HG02571 (cell line): ENCODE measurements around the gene ADGRB3.
"Not testable (repeated sequence)": the region's sequence is repeated elsewhere in the genome, so short reads cannot be mapped to it uniquely, and the experiment has no call there.

ENCODE experiments used
- ATAC-seq: cut with Tn5 transposase; IDR thresholded peaks from one replicate; pipeline ENCODE4 v1.9.1; 2021; ENCODE audit warnings: mild to moderate bottlenecking, moderate library complexity; ENCODE audit not compliant: unreplicated experiment

Gene ADGRB3

DNA sequence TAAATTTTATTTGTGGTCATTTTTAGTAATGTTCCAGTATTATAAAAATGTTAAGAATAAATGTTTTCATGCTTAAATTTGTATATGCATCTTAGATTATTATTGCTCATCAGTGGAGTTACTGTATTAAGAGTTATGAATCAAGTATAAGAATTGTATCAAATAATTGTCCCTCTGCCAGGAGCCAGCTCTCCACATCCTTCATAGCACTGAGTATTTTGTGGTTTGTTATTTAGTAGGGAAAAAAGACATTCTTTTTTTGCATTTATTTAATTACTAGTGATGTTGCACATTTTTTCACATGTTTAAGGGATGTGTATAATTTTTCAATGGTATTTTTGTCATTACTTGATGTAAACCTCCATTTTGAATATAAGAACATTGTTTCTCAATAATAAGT is 102.0 kb downstream of the ADGRB3 start:
- no peak for ATAC-seq

DNA sequence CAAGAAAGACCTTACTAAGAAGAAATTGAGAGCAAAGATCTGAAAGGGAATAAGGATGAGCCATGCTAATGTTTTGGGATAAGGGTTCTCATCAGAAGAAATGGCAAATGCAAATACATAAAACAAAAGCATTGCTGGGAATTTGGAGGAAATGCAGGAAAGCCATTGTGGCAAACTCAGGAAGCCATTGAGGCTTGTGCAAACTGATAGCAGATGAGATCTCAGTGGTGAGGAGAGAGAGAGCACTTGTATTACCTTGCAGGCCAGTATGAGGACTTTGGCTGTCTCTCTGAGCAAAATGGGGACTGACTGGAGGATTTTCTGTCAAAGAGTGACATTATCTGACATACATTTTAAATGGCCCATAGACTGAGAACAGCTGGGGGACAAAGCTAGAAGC is 103.0 kb downstream of the ADGRB3 start:
- ATAC-seq: no peak

DNA sequence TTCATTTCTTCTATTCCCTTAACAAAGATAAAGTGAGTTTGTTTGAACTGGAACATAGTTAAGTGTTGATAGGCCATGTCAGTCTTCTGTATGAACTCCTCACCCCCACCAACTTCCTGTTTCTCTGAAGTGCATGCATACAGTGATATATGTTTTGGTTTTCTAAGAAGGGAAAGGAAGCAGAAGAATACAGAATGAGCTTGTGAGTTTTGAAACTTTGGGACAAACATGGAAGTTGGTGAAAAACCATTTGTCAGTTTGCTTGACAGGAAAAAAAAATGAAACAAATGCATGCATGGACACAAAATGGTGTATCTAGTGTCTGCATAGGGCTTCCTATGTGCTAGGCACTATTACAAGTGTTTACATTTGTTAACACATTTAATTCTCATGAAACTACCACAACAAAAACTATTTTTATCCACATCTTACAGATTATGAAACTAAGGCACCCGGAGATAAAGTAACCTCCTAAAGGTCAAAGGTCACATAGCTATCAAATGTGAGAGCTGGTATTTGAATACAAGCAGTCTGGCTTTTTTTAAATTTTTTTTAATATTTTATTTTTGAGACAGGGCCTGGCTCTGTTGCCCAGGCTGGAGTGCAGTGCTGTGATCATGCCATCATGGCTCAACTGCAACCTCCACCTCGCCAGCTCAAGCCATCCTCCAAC is 105.9 kb downstream of the ADGRB3 start:
- no peak for ATAC-seq

DNA sequence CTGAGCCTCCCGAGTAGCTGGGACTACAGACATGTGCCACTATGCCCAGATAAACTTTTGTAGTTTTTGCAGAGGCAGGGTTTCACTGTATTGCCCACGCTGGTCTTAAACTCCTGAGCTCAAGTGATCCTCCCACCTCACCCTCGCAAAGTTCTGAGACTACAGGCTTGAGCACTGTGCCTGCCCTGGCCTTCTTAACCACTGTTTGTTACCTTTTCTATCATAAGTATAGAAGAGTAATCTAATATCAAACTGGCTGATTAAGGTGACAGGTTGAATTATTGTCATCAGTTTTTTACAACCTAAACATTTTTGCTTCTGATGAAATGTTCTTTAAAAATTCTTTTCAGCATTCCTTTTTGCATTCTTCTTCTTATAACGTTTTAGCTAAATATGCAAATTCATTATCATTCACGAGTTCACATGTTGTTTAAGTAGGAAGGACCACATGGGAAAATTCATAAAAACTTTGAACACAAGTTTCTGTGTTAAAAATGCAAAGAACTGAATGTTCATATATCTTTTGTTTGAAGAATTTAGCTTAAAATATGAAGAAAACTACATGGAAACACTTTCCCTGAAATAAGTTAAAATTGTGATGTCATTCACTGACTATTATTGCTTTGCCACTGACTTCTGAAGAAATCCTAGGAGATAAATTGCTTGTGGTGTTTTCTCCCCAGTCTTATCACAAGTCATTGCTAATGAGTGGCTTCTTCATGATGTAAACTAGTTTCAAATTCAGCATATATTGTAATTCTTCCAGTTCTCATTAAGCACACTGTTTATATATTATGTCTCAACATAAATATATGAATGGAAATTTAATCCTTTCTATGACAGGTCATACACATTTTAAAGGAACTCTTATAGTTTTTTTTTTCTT is 106.7 kb downstream of the ADGRB3 start:
- ATAC-seq: no peak

DNA sequence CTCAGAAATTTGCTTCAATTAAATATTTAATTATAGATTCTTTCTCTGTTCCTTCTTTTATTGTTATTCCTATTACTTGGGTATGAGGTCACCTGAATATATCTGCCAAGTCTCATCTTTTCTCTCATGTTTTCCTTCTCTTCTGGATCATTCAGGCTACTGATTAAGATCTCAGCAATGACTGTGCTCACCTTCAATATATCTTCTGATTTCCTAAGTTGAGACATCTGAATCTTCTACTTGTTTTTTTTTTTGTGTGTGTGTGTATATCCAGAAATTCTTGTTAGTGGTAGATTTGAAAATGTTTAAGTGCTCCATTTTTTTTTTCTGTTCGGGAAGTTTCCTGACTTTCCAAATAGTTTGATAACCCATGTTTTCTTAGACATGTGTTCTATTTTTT is 108.0 kb downstream of the ADGRB3 start:
- no peak for ATAC-seq

DNA sequence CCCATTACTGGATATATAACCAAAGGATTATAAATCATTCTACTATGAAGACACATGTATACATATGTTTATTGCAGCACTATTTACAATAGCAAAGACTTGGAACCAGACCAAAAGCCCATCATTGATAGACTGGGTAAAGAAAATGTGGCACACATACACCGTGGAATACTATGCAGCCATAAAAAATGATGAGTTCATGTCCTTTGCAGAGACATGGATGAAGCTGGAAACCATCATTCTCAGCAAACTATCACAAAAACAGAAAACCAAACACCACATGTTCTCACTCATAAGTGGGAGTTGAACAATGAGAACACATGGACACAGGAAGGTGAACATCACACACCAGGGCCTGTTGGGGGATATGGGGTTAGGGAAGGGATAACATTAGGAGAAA is 109.3 kb downstream of the ADGRB3 start:
- ATAC-seq: not testable (repeated sequence)

DNA sequence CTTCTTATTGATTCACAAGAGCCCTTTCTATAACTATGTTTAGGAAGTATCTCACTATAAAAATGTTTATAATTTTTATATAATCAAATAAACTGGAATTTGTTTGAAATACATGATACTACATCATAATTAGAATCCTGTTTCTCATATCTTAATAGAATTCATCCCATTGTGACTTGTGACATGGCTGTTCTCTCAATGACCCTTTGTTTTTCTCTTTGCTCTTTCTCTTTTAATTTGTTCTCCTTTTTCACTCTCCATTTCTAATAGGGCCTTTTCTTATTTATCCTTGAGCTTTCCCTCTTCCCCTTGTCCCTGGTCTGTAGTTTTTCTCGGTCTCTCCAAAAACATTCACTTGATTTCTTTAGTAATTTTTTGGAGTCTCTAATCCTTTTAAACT is 111.3 kb downstream of the ADGRB3 start:
- ATAC-seq: no peak

DNA sequence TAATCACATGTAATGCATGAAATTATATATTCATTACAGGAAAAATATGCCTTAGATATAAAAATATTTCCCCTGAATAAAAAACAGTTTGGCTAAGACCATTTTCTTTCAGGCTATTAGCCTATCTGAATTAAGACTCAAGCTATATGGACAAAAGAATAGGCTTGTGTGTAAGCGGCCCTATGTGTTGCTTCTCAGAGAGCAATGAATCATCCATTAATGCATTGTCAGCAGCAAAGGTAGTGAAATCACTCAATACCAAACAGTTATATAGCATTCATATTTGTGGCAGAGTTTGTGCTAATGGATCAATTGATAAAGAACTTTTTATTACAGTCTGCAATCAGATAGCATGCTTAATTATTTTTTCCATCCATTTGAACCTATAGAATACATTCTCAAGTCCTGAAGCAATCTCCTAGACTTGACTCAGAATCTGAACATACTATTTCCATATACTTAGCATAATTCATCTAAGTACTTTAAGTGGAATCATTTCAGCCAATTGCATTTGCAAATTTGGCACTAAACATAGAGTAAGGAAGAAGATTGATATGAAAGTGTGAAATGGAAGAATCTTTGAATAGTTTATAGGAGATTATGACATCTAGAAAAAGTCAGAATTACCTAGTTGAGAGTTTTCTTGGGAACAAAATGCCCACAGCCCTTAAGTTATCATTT is 112.2 kb downstream of the ADGRB3 start:
- ATAC-seq: no peak

DNA sequence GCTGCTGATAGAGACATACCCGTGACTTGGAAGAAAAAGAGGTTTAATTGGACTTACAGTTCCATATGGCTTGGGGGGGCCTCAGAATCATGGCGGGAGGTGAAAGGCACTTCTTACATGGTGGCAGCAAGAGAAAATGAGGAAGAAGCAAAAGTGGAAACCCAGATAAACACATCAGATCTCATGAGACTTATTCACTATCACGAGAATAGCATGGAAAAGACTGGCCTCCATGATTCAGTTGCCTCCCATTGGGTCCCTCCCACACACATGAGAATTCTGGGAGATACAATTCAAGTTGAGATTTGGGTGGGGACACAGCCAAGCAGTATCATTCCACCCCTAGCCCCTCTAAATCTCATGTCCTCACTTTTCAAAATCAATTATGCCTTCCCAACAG is 112.8 kb downstream of the ADGRB3 start:
- ATAC-seq: not testable (repeated sequence)

DNA sequence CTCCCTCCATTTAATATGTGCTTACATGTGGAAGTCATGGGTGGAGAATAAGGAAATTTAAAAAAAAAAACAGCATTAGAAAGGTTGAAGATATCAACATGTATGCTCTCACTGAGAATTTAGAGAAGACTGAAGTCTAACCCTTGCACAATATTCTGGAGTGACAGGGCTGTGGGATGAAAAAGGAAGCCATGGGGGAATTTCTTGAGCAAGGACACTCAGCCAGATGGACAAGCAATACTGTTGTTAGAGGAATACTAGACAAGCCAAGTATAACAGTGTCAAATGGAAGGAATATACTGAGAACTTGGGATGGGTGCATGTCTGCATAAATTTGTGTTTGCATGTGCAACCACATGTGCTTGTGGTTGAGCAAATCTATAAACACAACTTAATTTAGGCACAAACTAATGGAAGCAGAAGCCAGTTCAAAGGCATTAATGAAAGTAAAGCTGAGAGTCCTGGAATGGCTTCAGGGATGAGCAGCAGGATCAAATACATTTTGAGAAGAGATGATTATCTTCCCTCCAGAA is 119.7 kb downstream of the ADGRB3 start:
- no peak for ATAC-seq

DNA sequence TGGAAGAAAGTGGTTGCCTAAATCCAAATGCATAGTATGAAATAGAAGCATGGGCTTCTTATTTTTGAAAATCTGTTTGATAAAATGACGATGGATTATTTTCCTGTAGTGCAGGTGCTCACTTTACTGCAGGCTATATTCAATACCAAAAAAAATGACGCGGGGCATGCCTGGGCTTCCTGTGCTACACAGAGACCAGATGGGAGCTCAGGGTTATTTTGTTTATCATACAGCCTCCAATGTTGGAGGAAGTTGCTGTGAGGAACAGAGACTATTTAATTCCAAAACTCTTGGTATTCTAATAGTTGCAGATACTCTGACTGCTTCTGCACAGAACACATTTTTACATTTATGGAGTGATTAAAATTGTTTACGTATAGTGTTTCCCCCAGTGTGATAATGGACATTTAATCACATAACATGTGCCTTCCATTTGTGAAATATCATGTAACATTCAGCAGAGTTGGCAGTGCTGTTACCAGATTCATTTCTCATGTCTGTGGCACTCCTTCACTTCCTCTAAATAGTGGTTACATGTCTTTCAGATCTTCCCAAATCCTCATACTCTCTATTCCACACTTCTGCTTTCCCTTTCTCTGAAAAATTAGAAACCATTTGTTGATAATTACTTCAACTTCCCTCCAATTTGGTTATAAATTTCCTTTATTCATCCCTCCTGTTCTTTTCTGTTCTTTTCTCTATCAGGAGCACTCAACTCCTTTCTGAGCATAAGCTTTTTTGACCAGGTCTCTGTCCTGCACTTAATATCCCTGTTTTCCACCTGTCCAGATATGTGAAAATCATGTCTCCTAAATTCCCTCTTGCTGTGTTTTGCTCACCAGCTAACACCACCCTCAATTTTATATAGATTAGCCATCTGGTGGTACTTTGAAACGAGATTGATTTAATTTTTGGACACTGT is 121.6 kb downstream of the ADGRB3 start:
- no peak for ATAC-seq

DNA sequence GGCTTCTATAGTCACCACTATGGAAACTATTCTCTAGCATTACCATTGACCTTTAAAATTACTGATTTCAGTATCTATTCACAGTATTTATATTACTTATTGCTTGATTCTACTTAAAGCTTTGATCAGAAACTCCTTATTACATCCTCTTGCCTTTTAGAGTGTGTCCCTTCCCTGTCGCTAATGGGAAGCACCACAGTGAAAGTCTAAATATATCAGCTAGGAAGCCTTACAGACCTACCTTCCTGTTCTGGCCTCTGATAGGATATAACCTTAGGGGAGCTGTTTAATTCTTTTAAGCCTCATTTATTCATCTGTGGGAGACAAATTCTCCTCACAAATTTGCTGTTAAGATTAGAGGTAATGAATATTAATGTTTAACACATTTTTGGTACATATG is 122.7 kb downstream of the ADGRB3 start:
- ATAC-seq: no peak

DNA sequence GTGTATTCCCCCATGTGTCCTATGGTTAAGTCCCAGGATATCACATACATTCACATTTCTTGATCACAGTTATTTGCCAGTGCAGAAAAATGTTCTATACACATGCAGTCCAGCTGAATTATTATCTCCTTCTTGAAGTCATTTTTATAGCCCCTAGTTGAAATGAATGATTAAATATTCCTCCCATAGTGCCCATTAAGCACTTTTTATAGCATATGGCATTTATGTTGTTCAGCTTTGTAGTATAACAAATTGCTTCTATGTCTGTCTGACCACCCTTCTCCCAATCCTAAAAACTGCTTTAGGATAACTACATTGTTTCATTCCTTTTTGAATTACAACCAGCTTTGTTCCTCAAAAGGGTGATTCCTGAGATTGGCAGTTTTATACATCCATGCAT is 123.5 kb downstream of the ADGRB3 start:
- ATAC-seq: no peak

DNA sequence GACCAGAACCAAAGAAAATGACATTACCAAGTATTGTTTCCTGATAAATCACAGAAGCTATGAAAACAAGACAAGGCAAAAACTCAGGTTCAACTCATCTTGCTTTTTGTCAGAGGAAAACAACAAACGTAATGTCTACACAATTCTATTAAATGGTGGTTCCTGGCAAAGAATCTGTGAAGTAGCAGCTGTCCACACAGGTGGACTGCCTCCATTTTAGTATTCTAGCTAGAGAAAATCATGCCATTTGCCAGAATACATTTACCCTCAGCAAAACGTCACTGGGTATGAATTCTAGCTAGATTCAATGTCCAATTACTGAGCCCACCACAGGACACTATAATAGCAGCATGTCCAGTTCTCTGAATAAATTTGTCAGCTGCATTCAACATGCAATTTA is 125.4 kb downstream of the ADGRB3 start:
- no peak for ATAC-seq

DNA sequence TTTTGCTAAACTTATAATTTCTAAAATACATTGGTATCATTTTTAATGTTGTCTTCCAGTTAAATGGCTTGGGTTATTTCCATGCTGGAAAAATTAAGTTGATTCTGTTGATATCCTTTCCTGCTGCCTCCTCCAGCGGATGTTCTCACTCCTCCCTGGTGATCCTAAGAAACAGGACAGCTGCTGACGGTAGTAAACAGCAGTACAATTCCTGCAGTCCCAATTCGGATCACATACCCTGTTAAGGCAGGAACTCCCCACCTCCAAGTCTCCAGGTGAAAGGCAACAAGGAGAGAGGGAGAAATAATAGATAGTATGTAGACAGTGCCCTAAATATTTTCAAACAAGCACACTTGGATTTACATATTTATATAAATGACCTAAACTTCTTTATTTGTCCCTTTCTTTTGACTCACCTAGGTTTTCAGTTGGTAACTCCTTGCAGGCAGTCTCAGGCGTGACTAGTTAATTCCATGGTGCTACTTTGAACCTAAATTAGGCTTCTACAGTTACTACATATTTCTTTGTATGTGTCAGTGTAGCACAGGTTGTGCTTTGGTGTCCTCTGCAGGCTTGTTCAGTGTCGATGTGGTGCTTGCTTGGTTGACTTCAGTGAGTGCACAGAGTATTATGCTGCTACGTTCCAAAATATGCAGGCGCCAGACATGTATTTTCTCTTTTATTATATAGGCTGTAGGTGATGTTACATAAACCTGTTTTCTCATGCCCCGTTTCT is 126.0 kb downstream of the ADGRB3 start:
- no peak for ATAC-seq

DNA sequence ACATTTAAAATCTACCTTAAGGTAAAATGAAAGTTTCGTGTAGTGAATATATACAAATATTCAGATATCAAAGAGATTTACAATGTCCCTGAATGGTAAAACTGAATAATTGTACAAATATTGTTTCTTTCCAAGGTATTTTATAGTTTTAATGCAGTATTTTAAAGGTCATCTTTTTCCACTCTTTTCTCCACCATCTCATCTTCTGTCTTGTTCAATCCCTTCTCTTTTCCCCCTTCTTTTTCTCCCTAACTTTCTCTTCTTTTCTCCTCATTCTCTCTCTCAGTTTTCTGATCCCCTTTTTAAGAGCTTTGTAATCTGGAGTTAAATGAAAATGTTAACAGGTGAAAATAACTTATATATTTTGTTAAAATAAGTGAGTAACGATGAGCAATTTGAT is 126.9 kb downstream of the ADGRB3 start:
- no peak for ATAC-seq

DNA sequence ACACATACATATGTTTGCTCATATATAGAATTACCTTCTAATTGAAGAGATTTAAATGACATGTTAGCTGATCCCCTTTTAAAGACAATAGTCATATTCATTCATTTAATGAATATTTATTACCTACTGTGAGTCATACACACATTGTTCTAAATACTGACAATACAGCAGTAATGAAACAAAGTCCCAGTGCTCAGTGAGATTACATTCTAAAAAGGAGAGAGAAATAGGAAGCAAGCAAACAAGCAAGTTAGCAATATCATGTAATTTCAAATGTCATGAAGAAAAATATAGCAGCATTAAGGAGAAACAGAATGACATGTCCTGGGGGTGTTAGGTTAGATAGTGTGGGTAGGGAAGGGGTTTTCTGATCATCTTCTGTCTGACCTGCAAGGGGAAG is 136.3 kb downstream of the ADGRB3 start:
- ATAC-seq: no peak

DNA sequence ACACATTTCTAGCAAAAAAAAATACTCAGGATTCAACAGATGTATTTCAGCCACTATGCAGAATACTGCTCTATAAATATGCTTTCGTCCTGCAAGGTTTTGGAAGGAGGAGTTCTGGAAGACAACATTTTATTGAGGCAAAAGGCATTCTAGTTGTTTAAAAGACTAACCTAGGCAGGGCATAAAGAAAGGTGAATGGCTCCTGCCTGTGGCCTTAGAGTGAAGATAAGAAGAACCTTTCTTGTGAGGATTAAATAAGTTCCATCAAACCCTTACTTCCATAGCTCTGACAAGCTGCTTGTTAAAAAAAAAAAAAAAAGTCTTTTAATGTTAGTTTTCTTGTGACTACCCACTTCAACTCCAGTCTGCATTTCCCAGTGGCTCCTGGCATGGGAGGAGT is 139.8 kb downstream of the ADGRB3 start:
- no peak for ATAC-seq

DNA sequence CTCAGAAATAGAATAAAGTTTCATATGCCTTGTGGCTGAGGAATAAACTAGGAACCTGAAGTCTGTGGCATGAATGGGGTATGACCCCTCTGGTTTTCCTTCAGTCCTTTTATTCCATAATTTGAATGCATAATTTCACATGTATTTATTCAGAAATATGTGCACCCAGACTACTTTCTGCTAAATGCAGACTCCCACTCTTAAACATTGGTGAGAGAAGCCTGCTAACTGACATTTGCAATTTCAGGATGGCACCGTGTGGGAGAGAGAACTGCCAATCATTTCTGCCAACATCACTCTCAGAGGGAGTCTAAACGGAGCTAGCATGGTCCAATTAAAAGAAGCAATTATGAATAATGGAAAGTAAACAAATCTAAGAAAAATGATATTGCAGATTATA is 141.3 kb downstream of the ADGRB3 start:
- no peak for ATAC-seq

DNA sequence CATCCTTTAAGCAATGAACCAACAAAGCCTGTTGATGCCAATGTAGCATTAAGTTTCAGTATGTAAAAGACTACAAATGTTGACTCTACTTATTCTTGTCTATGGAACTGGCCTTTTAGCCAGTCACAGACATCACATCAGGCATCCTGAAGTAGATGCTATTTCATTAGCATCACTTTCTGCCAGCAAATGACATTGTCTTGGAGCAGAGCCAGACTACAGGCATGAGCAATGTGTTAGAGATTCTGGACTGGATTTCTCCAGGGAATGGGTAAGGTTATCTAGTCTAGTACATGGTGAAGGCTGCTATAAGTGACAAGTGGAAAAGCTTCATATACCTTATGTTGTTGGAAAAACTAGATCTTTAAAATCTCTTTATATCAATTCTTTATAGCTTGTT is 142.9 kb downstream of the ADGRB3 start:
- no peak for ATAC-seq
